Mononuclear cell (primary cell): ENCODE data around the gene ZFAND2B. TPM values are rescaled to one million over a fixed set of nuclear protein-coding genes. Genes with fewer than 3 reads are reported as not detected.

Experiments
- H3K27me3 ChIP-seq: 2 replicates; pipeline ENCODE4 v1.6.0; 2011; ENCODE audit warnings: low read length, control low read depth; ENCODE audit not compliant: insufficient read depth
- H3K4me1 ChIP-seq: 2 replicates; pipeline ENCODE4 v1.5.1; 2011; ENCODE audit warnings: mild to moderate bottlenecking, low read length, control low read depth; ENCODE audit not compliant: insufficient read depth
- H3K4me3 ChIP-seq: 2 replicates; pipeline ENCODE4 v1.5.1; 2011; ENCODE audit warnings: mild to moderate bottlenecking, low read length, moderate library complexity
- H3K9me3 ChIP-seq: 2 replicates; pipeline ENCODE4 v1.5.1; 2011; ENCODE audit warnings: low read depth, mild to moderate bottlenecking, control low read depth, low read length
- total RNA-seq: library from RNA; depleted of rRNA; stranded (reverse); fragments of >200 nt; gene quantifications from one replicate; pipeline ENCODE4 v1.2.3, GENCODE V29; 2012

Gene ZFAND2B
- total RNA-seq = 41.6 TPM

- peak within 1 kb of the TSS; percentile 61 for H3K4me3 ChIP-seq
- H3K27me3 ChIP-seq = no peaks in the 10 kb centered on the region
- H3K9me3 ChIP-seq = no peaks in the 10 kb centered on the region
- peaks cover 45% of the 10 kb centered on the region for H3K4me1 ChIP-seq
Observed at GRCh38 chr2:219206328-219207133, at the start of gene ZFAND2B. Gene ZFAND2B (plus strand): TSS chr2:219206782. CDS start chr2:219206988, 206 bp downstream.

- no peak overlapping the region for H3K4me3 ChIP-seq
Observed at GRCh38 chr2:219157396-219157795, 49.2 kb upstream of the ZFAND2B start.

DNA sequence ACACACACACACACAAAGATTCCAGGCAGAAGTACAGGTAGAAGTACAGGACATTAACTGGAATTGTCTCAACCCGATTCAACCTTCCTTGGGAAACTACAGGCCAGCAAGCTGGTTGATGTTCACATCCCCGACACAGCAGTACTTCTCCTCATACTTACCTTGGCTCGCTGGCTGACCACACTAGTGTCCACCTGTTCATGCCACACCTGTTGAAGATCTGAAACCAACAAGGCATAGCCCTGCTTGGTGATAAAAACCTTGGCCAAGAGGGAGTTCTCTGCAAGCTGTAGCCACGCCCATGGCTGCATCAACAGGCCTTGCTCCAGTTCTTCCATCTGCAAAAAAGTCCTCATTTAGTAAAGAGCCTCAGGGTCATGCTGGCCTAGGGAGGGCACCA lies 48.6 kb upstream of the ZFAND2B start:
- Histone ChIP-seq H3K4me3 (no peak overlapping the region), H3K9me3 (no peaks in the 10 kb centered on the region), H3K4me1 (peaks cover 13% of the 10 kb centered on the region), H3K27me3 (no peaks in the 10 kb centered on the region)

More at GRCh38 chr2:219157396-219157795, 49.2 kb upstream of the ZFAND2B start:
- Histone ChIP-seq H3K4me1 (peaks cover 13% of the 10 kb centered on the region), H3K27me3 (no peaks in the 10 kb centered on the region), H3K9me3 (no peaks in the 10 kb centered on the region)

DNA sequence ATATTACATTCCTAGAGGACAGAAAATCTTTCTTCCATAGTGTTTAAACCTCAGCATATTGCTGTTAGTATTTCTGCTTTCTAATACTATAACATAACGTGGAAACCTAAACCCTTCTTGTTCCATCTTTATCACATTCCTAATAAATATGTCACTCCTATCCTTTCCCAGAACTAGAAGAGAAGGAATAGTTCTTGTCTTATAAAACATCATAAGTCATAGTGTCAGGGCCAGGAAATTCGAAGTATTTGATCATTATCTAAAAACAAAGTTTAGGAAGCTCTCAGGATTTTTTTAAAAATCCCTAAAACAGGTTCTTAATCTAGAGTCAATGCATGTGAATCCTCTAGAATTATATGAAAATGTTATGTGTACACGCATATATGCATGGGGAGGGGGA lies 48.0 kb upstream of the ZFAND2B start:
- H3K9me3 ChIP-seq = no peaks in the 10 kb centered on the region
- H3K4me1 ChIP-seq = peaks cover 13% of the 10 kb centered on the region
- H3K4me3 ChIP-seq = no peak overlapping the region
- no peaks in the 10 kb centered on the region for H3K27me3 ChIP-seq

DNA sequence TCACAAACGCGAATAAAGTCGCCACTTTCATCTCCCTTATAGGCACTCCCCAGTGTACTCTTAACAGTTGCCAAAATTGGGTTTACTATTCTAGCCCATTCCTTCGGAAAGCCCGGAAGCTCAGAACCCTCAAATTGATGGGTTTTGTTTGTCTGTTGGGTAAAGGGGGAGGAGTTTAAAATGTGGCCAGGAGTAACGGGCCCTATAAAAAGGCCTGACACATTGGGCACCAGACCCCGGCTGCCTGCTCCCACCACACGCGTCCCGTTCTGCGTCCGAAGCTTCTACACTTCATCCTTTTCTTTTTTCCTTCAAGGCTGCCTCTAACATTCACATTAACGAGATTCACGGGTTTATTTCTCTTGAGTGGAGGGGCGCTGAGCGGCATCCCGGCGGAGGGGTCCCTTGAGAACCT lies 46.8 kb upstream of the ZFAND2B start:
- Histone ChIP-seq H3K27me3 (no peaks in the 10 kb centered on the region), H3K4me1 (peaks cover 13% of the 10 kb centered on the region), H3K4me3 (peak overlapping the region; percentile 63), H3K9me3 (no peaks in the 10 kb centered on the region)

DNA sequence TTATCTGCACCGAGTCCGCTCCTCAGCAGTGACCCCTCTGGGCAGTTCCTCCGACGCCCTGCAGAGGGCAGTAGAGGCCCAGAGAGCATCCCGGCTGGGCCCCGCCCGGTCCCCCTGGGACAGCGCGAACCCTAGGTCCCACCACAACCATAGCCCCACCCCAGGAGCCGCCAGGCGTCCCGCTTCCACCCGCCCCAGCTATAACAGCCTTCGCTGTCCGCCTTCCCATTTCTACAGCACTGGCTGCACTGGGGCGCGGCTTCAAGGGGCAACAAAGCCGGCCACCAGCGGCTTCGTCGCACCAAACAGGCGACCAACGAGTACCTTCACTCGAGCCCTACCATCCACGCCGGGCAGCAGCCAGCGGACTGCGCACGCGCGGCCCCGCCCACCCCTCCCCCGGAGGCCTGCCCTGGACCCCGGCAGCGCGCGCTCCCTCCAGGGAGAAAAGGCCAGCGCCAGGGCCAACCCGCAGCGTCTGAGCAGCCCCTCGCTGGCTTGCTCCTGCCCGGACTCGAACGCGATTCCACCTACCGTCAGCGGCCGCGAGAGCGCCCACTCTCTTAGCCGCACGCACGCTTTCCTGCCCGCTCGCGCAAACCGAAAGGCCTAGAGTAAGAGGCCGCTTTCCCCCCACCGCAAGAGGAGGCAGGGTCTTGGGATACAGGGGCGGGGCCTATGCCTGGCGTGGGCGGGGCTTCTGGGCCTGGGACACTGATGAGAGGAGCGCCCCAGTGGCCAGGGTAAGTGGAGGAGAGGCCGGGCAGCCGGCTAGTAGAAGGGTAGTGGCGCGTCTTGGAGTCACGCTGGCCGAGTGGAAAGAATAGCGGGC lies 46.2 kb upstream of the ZFAND2B start, which contains the start of gene NHEJ1:
Gene NHEJ1 (minus strand): TSS at position 630 of the 832 bp plus-strand sequence. CDS start 2,453 bp downstream, outside the sequence.
- Histone ChIP-seq H3K4me3 (peak within 1 kb of the TSS; percentile 63), H3K27me3 (no peaks in the 10 kb centered on the region), H3K4me1 (peaks cover 13% of the 10 kb centered on the region), H3K9me3 (no peaks in the 10 kb centered on the region)

- Histone ChIP-seq H3K4me1 (peaks cover 13% of the 10 kb centered on the region), H3K27me3 (no peaks in the 10 kb centered on the region), H3K4me3 (peak overlapping the region; percentile 63), H3K9me3 (no peaks in the 10 kb centered on the region)
Observed at GRCh38 chr2:219161097-219161496, 45.5 kb upstream of the ZFAND2B start.

GRCh38 chr2:219163156-219163555 lies 43.4 kb upstream of the ZFAND2B start:
- Histone ChIP-seq H3K4me3 (no peak overlapping the region), H3K27me3 (no peaks in the 10 kb centered on the region), H3K9me3 (no peaks in the 10 kb centered on the region), H3K4me1 (peaks cover 13% of the 10 kb centered on the region)

GRCh38 chr2:219165058-219165911 lies 41.3 kb upstream of the ZFAND2B start:
- Histone ChIP-seq H3K27me3 (no peaks in the 10 kb centered on the region), H3K9me3 (no peaks in the 10 kb centered on the region), H3K4me3 (no peak overlapping the region)

DNA sequence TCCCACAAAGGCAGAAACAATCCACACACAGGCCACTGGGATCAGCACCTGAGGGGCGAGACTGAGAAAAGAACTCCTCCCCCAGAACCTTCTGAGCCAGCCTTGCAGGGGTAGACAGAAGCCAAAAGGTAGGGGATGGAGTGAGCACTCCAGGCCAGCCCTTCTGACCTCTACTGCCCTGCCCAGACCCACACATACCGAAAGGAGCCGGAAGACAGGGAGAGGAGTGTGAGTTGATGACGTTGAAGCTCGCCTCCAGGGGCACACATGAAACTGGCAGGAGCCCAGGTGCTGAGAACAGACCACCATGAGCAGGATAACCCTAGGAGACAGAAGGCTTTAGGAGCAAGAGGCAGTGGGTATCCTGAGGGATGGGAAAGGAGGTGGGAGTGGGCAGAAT lies 38.6 kb upstream of the ZFAND2B start:
- Histone ChIP-seq H3K9me3 (no peaks in the 10 kb centered on the region), H3K27me3 (no peaks in the 10 kb centered on the region), H3K4me3 (no peak overlapping the region), H3K4me1 (no peaks in the 10 kb centered on the region)

More at GRCh38 chr2:219165058-219165911, 41.3 kb upstream of the ZFAND2B start:
- H3K4me1 ChIP-seq = peaks cover 6% of the 10 kb centered on the region

GRCh38 chr2:219168526-219168925 lies 38.1 kb upstream of the ZFAND2B start:
- H3K4me1 ChIP-seq = no peaks in the 10 kb centered on the region
- H3K9me3 ChIP-seq = no peaks in the 10 kb centered on the region
- H3K4me3 ChIP-seq = no peak overlapping the region
- no peaks in the 10 kb centered on the region for H3K27me3 ChIP-seq

GRCh38 chr2:219168932-219169331 lies 37.6 kb upstream of the ZFAND2B start:
- Histone ChIP-seq H3K4me1 (peaks cover 2% of the 10 kb centered on the region), H3K27me3 (no peaks in the 10 kb centered on the region), H3K9me3 (no peaks in the 10 kb centered on the region), H3K4me3 (no peak overlapping the region)

GRCh38 chr2:219169930-219170654 lies 36.5 kb upstream of the ZFAND2B start, which contains the start of gene SLC23A3:
Gene SLC23A3 (minus strand): TSS chr2:219170029. CDS start chr2:219169984, 45 bp downstream.
- Histone ChIP-seq H3K9me3 (no peaks in the 10 kb centered on the region), H3K4me1 (peaks cover 12% of the 10 kb centered on the region), H3K4me3 (no peak within 1 kb of the TSS), H3K27me3 (no peaks in the 10 kb centered on the region)

DNA sequence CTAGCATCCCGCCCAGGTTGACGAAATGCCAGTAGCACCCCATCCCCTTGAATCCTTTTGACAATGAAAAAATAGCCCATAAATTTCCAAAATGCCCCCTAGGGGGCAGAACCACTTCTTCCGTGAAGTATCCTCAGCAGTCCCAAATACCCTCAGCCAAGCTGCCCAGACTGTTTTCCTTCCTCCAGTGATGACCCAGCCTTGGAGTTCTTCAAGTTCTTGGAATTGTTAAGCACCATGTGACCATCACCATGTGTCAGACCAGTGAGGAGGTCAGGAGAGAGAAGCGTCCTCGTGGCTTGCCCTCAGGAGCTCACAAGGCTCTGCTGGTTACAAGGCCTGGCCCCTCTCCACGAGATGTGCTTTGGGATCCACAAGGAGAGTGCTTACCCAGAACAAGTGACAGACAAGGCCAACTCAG lies 35.3 kb upstream of the ZFAND2B start:
- H3K9me3 ChIP-seq = no peaks in the 10 kb centered on the region
- no peak overlapping the region for H3K4me3 ChIP-seq
- H3K4me1 ChIP-seq = peaks cover 23% of the 10 kb centered on the region
- H3K27me3 ChIP-seq = no peaks in the 10 kb centered on the region
